ENCODE measurements around the gene KIF26B.

Gene KIF26B

GRCh38 chr1:245448531-245448930 is 293.7 kb downstream of the KIF26B start:
- no peaks in the 10 kb centered on the region for H4K20me1 ChIP-seq (ENCODE audit: insufficient read depth, low read length, poor library complexity, severe bottlenecking)
- no peak overlapping the region for H3K4me3 ChIP-seq (ENCODE audit: low read length, poor library complexity, severe bottlenecking)
- no peaks in the 10 kb centered on the region for H3K9me3 ChIP-seq (ENCODE audit: insufficient read depth, low read depth, low read length)
- no peak for TF ChIP-seq EZH2phosphoT487 (IDR thresholded peaks at IDR 0.05; ENCODE audit: borderline replicate concordance)
- TF ChIP-seq, protein P1, sequence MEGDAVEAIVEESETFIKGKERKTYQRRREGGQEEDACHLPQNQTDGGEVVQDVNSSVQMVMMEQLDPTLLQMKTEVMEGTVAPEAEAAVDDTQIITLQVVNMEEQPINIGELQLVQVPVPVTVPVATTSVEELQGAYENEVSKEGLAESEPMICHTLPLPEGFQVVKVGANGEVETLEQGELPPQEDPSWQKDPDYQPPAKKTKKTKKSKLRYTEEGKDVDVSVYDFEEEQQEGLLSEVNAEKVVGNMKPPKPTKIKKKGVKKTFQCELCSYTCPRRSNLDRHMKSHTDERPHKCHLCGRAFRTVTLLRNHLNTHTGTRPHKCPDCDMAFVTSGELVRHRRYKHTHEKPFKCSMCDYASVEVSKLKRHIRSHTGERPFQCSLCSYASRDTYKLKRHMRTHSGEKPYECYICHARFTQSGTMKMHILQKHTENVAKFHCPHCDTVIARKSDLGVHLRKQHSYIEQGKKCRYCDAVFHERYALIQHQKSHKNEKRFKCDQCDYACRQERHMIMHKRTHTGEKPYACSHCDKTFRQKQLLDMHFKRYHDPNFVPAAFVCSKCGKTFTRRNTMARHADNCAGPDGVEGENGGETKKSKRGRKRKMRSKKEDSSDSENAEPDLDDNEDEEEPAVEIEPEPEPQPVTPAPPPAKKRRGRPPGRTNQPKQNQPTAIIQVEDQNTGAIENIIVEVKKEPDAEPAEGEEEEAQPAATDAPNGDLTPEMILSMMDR (conservative IDR thresholded peaks at IDR 0.05; ENCODE audit: low read length): no peak
- H3K4me2 ChIP-seq (ENCODE audit: low read depth, low read length, poor library complexity, severe bottlenecking): no peak overlapping the region
- no peaks in the 10 kb centered on the region for H3K27me3 ChIP-seq (ENCODE audit: insufficient read depth, low read length, poor library complexity, severe bottlenecking)
- H3K36me3 ChIP-seq (ENCODE audit: insufficient read depth, low read length): no peaks in the 10 kb centered on the region
- no peaks in the 10 kb centered on the region for H3F3A ChIP-seq (ENCODE audit: low read depth)
- H3K79me2 ChIP-seq (ENCODE audit: insufficient read depth, low read length): no peaks in the 10 kb centered on the region
- H3K9ac ChIP-seq (ENCODE audit: low read depth, low read length, poor library complexity, severe bottlenecking): no peak overlapping the region
- no peaks in the 10 kb centered on the region for H3K9me2 ChIP-seq (replicated peaks; ENCODE audit: low read depth, low read length)
- no peaks in the 10 kb centered on the region for H3K4me1 ChIP-seq (ENCODE audit: insufficient read depth, low read length, poor library complexity, severe bottlenecking)
- no peak overlapping the region for H2AFZ ChIP-seq (ENCODE audit: low read length)

DNA sequence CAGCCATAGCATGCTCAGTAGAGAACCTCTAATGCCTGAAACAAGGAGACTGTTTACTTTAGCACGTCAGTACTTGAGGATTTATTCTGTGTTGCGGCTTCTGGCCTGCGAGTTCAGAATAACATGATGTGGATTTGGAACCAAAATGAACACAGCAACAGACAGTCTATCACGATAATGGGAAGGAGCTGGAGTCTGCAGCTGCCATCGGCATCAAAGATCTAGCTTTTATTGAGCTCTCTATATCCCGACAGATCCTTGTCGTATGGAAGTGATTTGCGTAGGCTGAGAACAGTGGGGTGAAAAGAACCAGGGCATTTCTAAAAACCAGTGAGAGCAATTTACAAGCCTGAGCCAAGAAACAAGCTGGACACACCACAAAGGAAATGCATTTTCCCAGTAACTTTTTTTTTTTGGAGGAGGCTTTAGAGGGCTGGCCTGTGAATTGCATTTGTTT is 294.2 kb downstream of the KIF26B start:
- H3K4me2 ChIP-seq (ENCODE audit: low read depth, low read length, poor library complexity, severe bottlenecking): no peak overlapping the region

DNA sequence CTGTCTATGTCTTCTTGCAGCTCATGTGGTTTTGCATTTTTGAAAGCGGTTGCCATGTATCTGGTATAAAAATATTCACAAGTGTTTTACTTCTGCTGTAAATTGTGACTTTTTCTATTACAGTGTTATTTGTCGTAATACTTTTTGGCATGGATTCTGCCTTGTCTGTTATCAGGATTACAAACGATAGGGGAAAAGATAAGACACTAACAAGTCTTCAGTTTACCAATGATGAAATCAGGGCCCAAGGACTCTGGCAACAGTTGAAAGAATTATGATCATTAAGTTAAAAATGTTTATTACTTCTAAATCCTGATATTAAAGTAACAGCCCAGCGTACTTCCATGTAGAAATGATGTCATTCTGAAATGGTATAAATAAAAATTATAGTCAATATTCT is 298.8 kb downstream of the KIF26B start:
- H3K36me3 ChIP-seq (ENCODE audit: insufficient read depth, low read length): no peaks in the 10 kb centered on the region
- no peaks in the 10 kb centered on the region for H3F3A ChIP-seq (ENCODE audit: low read depth)
- H3K79me2 ChIP-seq (ENCODE audit: insufficient read depth, low read length): no peaks in the 10 kb centered on the region
- H3K4me3 ChIP-seq (ENCODE audit: low read length, poor library complexity, severe bottlenecking): no peak overlapping the region
- no peak overlapping the region for H2AFZ ChIP-seq (ENCODE audit: low read length)
- H3K9ac ChIP-seq (ENCODE audit: low read depth, low read length, poor library complexity, severe bottlenecking): no peak overlapping the region
- TF ChIP-seq EZH2phosphoT487 (IDR thresholded peaks at IDR 0.05; ENCODE audit: borderline replicate concordance): no peak
- TF ChIP-seq, protein P1 (conservative IDR thresholded peaks at IDR 0.05; ENCODE audit: low read length): no peak
- H3K9me2 ChIP-seq (replicated peaks; ENCODE audit: low read depth, low read length): no peaks in the 10 kb centered on the region
- no peaks in the 10 kb centered on the region for H4K20me1 ChIP-seq (ENCODE audit: insufficient read depth, low read length, poor library complexity, severe bottlenecking)
- H3K9me3 ChIP-seq (ENCODE audit: insufficient read depth, low read depth, low read length): no peaks in the 10 kb centered on the region
- H3K27me3 ChIP-seq (ENCODE audit: insufficient read depth, low read length, poor library complexity, severe bottlenecking): no peaks in the 10 kb centered on the region
- no peak overlapping the region for H3K4me2 ChIP-seq (ENCODE audit: low read depth, low read length, poor library complexity, severe bottlenecking)
- H3K4me1 ChIP-seq (ENCODE audit: insufficient read depth, low read length, poor library complexity, severe bottlenecking): no peaks in the 10 kb centered on the region

More for the DNA sequence above, 294.2 kb downstream of the KIF26B start:
- Histone ChIP-seq H3K4me3 (ENCODE audit: low read length, poor library complexity, severe bottlenecking) (no peak overlapping the region), H4K20me1 (ENCODE audit: insufficient read depth, low read length, poor library complexity, severe bottlenecking) (no peaks in the 10 kb centered on the region), H3K4me1 (ENCODE audit: insufficient read depth, low read length, poor library complexity, severe bottlenecking) (no peaks in the 10 kb centered on the region), H2AFZ (ENCODE audit: low read length) (no peak overlapping the region), H3K9me3 (ENCODE audit: insufficient read depth, low read depth, low read length) (no peaks in the 10 kb centered on the region), H3K36me3 (ENCODE audit: insufficient read depth, low read length) (no peaks in the 10 kb centered on the region), H3K9me2 (replicated peaks; ENCODE audit: low read depth, low read length) (no peaks in the 10 kb centered on the region), H3K27me3 (ENCODE audit: insufficient read depth, low read length, poor library complexity, severe bottlenecking) (no peaks in the 10 kb centered on the region), H3K9ac (ENCODE audit: low read depth, low read length, poor library complexity, severe bottlenecking) (no peak overlapping the region), H3F3A (ENCODE audit: low read depth) (no peaks in the 10 kb centered on the region), H3K79me2 (ENCODE audit: insufficient read depth, low read length) (no peaks in the 10 kb centered on the region)
- TF ChIP-seq, protein P1 (conservative IDR thresholded peaks at IDR 0.05; ENCODE audit: low read length): no peak
- no peak for TF ChIP-seq EZH2phosphoT487 (IDR thresholded peaks at IDR 0.05; ENCODE audit: borderline replicate concordance)

Data from Loucy (cell line).